Measurements from ENCODE around the gene MAP2K5. TPM values are rescaled to one million over a fixed set of nuclear protein-coding genes. Genes with fewer than 3 reads are reported as not detected.

MAP2K5 gene
- total and polyA plus RNA-seq, 9 of the 15 experiments (the other 6 are each of a cell fraction or from before 2014, with no cell fraction given): 0.41 to 16.5 (median 7.5) TPM

GRCh38 chr15:67746022-67746421, 203.5 kb downstream of the MAP2K5 start:
- BruUV-seq (replicated peaks): no TSS peak
- POLR2A ChIA-PET: no interaction called here

More at GRCh38 chr15:67746022-67746421, 203.5 kb downstream of the MAP2K5 start:
- TF ChIP-seq CHD1 (IDR thresholded peaks at IDR 0.05; ENCODE audit: low read length) (no peak), NCOR1 (IDR thresholded peaks at IDR 0.05) (no peak), ATF1 (CRISPR knock-in tag; IDR thresholded peaks at IDR 0.05) (no peak), ATF1 (tag; IDR thresholded peaks at IDR 0.05) (no peak), POLR2H (tag; IDR thresholded peaks at IDR 0.05; ENCODE audit: low read depth) (peak; percentile 61; the same call in 1 of the 2 replicates), ZNF324 (CRISPR knock-in tag; IDR thresholded peaks at IDR 0.05) (no peak), HMBOX1 (IDR thresholded peaks at IDR 0.05) (0 out of 2 replicates have a peak, but pooled peaks have one; percentile 33), ZNF512 (tag; IDR thresholded peaks at IDR 0.05) (no peak), RAD21 (CRISPR knock-in tag; conservative IDR thresholded peaks at IDR 0.05 in 1 of 2, IDR thresholded peaks at IDR 0.05 in 1 of 2) (0 out of 4 replicates have a peak, but pooled peaks of 1 of the 2 experiments have one; percentile 1), MECOM (CRISPR knock-in tag; IDR thresholded peaks at IDR 0.05) (no peak), NR2C2 (CRISPR knock-in tag; IDR thresholded peaks at IDR 0.05) (no peak), NR2C2 (tag; IDR thresholded peaks at IDR 0.05) (0 out of 2 replicates have a peak, but pooled peaks have one; percentile 3), ZBTB17 (CRISPR knock-in tag; IDR thresholded peaks at IDR 0.05) (no peak)
- Histone ChIP-seq H2AFZ (ENCODE audit: low read depth, low read length) (no peak overlapping the region), H4K20me1 (replicated peaks; ENCODE audit: control insufficient read depth, insufficient read depth, low read length) (no peaks in the 10 kb centered on the region), H3K36me3 (ENCODE audit: control insufficient read depth, insufficient read depth, low read length) (no peaks in the 10 kb centered on the region), H3K27ac (ENCODE audit: extremely low read depth, low read depth, low read length) (no peak overlapping the region; the same call in 2 of the 3 replicates), H3K9me3 (replicated peaks; ENCODE audit: control insufficient read depth, insufficient read depth, low read depth, low read length) (no peaks in the 10 kb centered on the region), H3K9me1 (ENCODE audit: control insufficient read depth, insufficient read depth, low read length) (no peaks in the 10 kb centered on the region), H3K4me3 (no peak overlapping the region), H3K27me3 (ENCODE audit: control insufficient read depth in 2 of 2, insufficient read depth in 2 of 2, low read length in 2 of 2) (no peaks in the 10 kb centered on the region), H3K4me1 (replicated peaks in 1 of 2; ENCODE audit: control insufficient read depth in 2 of 2, insufficient read depth in 2 of 2, low read length in 2 of 2) (no peaks in the 10 kb centered on the region; a peak in 3 of 5 replicates), H3K4me2 (ENCODE audit: insufficient read depth, low read length) (no peak overlapping the region), H3K9ac (ENCODE audit: insufficient read depth in 1 of 2, low read depth in 2 of 2, low read length in 2 of 2) (no peak overlapping the region), H3K79me2 (ENCODE audit: control insufficient read depth, insufficient read depth, low read length) (no peaks in the 10 kb centered on the region)
- DNase-seq (ENCODE audit: extremely low read depth in 1 of 4, low spot score in 3 of 4): no peak
- ATAC-seq: no peak
- intact Hi-C loops (cut with micrococcal nuclease): no loop called here
- in situ Hi-C loops (cut with MboI): no loop called here
- CTCF ChIA-PET (ENCODE audit: low intra/inter-chr PET ratio): no interaction called here
- FAIRE-seq: no peak
- 28% methylated on average over 1 of the region's 1 CpG for WGBS (ENCODE audit: insufficient coverage, low coverage, missing lambda C conversion rate)
